Gastrocnemius medialis (tissue), 4 donors: ENCODE results near the gene LIN28B.

Source experiments
- CTCF ChIP-seq, 5 experiments: fragments of 450-650 bp in 3 of 5; fragments of 200-600 bp in 2 of 5; sonication (generic) in 2 of 5; IDR thresholded peaks in 4 of 5; conservative IDR thresholded peaks in 1 of 5; 1 replicate in 4 of 5; 2 replicates in 1 of 5; pipeline ENCODE4 v1.5.1; 2016 to 2019; ENCODE audit warnings: antibody characterized with exemption in 5 of 5, mild to moderate bottlenecking in 3 of 5, moderate library complexity in 3 of 5
- POLR2A ChIP-seq, 2 donors: fragments of 450-650 bp; IDR thresholded peaks; one replicate each; pipeline ENCODE4 v1.6.1; 2017; ENCODE audit warnings: antibody characterized with exemption in 2 of 2, mild to moderate bottlenecking in 2 of 2, moderate library complexity in 2 of 2

GRCh38 chr6:104940238-104940892 lies 16.5 kb upstream of the LIN28B start:
- TF ChIP-seq CTCF (IDR thresholded peaks at IDR 0.05 in 4 of 5, conservative IDR thresholded peaks at IDR 0.05 in 1 of 5): no peak
- TF ChIP-seq POLR2A (IDR thresholded peaks at IDR 0.05): no peak
